Stimulated activated CD4-positive, alpha-beta T cell treated with anti-CD3 and anti-CD28 coated beads, TNF-alpha, amount 100 ng/mL, for 48 hours (primary cell): ENCODE measurements around the gene KBTBD2.
"Not testable (repeated sequence)": the region's sequence is repeated elsewhere in the genome, so short reads cannot be mapped to it uniquely, and the experiment has no call there.

Experiments
- DNase-seq, 3 donors: peaks; one replicate each; pipeline ENCODE4 v3.0.0-alpha.2; 2020; ENCODE audit warnings: low read depth in 3 of 3

Gene KBTBD2

DNA sequence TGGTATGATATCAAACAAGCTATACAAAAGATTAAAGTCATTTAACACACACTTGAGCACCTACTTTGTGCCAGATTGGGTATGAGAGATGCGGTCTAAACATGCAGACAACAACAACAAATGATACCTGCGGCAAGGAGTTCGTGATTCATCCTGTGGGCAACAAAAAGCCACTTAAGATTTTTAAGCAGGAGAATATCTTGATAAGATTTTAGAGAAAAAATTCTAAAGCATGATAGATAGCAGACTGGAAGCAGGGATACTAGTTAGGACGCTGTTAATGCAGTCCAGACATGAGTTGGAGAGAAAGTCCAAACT is 1.6 kb upstream of the KBTBD2 start:
- DNase-seq = no peak

DNA sequence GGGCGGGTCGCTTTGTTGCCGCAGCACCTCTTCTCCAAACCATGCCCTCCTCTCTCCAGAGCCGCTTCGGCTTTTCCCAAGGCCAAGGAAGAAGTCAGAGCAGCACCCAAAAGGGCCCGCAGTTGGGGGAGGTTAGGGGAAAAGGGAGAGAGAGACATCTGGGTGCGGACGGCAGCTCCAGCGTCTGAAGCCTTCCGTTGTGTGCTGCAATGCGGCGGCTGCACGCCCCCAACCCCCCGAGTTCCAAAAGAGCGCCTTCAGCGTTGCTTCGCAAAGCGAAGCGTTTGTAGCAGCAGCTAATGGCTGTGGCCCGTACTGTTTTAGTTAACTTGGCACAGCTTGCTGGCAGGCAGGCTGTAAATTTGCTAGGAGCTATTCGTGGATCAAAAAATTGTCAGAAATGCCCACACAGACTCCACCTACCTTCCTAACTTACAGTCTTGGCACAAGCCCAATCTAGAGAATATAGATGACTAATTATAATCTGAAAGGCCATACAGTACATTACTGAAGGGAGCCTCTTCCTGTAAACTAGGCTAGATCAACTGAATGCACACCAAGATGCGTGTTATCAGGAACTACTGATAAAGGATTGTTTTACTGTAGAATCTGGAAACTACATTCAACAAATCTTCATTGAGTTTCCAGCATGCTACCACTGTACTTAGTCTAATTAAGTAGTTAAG is 1.1 kb upstream of the KBTBD2 start:
- DNase-seq = peak; percentile 9 to 26 (median 13)

DNA sequence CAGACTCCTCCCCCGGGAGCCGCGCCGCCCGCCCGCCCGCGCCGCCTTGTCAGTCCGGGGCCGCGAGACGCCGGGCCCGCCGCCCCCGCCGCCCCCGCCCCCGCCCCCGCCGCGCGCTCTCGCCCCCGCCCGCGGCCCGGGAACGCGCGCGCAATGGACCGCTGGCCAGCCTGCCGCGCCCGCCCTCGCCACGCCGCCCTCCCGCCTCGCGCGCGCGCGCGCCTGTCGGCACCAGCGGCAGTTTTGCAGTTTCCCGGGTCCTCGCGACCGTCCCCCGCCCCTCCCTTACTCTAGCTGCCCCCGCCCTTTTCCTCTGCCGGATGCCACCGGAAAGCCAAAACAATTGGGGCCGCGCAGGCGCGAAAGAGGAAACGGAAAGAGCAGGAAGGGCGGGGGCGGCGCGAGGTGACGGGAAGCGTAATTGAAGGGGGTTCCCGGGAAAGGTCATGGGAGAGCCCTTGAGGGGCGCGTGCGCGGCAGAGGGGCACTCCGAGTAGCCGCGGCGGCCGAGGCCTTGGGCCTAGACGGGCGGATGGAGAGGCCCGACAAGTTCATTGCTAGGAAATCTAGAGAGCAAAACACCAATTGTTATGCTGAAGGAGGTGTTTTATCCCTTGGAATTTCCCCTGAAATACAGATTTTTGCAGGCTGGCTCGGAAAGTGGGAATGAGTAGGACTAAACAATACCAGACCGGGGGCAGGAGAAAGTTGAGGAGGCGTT is 400 bp upstream of the KBTBD2 start:
- DNase-seq = peak; percentile 96 to 98 (median 97)

DNA sequence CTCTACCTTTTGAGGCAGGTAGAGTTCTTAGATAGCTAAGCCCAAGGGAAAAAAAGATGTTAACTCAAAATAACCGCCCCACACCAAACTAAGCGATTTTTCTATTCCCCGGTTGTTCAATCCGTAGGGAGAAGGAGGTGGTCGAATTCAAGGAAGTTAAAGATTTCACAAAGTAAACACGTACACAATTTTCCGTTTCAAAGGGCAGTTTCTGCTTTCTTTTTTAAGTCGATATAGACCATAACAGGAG is 842 bp downstream of the KBTBD2 start:
- DNase-seq = no peak

DNA sequence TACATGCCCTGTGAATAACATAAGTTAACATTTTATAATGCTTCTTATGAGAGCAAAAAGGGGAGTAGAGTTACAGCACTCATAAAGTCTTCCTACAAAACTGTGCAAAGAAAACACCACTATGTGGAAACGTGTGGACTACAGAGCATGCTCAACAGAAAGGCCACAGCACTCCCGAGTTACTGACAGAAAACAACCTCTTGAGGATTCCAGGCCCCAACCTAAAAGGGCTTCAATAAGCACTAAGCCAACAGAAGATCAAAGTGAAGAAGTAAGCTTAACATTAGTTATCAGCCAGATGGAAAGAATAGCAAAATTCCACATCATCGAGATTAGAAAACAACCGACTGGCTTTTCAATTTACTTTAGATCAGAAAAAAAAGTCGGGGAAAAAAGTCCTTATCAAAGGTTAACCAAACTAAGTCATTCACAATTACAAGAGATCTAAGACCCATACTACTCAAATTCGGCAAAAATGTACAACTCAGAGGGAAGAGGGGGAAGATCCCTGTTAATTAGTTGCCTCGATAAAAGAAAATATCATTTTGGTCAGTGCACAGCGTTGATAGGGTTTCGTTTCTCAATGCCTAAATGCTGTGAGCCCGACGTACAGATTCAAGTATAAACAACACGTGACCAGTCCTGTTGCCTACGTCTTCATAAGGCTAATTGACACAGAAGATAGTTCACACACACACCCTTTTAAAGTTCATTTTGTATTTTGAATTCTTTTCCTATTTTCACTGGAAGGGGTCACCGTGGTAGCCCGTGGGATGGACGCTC is 1.4 kb downstream of the KBTBD2 start:
- no peak for DNase-seq

DNA sequence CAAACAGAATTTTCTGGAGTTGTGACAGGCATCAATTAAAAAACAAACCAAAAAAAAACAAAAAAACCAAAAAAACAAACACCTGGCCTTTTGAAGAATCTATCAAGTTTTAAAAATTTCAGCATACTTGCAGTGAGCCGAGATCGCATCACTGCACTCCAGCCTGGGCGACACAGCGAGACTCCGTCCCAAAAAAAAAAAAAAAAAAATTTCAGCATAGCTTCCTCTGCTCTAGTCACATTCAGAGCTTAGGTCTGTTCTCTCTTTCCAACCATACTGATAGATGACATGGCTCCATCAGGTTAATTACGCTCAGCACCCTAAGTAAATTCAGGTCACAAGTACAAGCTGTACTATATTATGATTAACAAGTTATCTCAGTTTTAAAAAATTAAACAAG is 3.1 kb downstream of the KBTBD2 start:
- DNase-seq = no peak

DNA sequence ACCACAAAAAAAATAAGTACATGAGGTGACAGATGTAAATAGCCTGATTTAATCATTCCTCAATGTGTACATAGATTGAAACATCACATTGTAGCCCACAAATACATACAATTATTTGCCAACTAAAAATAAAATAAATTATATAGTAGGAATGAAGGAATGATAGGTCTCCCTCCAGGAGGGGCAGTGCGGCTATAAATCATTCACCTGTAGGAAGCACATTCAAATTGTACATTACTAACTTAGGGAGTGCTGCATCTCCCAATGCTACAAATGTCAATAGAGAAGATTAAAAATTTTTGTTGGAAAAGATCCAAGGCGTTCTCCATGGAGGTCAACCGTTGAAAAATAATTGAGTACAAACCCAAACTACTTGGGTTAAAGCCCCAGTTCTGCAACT is 4.2 kb downstream of the KBTBD2 start:
- no peak for DNase-seq

DNA sequence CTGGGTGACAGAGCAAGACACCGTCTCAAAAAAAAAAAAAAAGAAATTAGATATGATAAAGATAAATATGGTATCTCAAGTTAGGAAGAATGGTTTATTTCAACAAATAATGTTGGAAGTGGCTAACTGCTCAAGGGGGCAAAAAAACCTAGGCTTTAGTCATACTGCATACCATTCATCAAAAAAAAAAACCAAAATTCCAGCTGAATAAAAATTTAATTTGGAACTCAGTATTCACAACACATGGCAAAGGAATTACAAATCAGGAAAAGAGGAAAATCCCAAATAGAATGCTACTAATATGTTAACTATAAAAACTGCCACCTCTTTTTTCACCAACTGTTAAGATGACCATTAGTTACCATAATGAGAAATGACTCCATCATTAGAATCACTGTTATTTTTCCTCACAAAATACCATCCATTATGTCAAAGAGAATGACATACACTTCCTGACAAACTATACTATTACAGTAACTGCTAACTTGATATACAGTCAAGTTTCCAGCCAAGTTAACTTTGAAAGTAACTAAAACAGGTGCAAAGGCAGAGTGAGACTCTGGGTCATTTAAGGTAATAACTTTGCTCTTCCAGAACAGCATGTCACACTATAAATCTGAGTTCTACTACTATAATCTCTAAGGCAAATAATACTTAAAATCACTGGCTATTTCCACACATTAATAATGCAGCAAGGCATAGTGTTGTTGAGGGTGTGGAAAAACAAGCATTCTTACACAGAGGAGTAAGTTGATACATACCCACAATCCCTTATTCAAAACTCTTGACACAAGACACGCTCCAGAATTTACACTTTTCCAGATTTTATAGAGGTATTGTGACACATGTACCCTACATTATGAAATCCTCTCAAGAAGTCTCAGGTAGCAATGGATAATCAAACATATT is 10.2 kb downstream of the KBTBD2 start:
- no peak for DNase-seq

DNA sequence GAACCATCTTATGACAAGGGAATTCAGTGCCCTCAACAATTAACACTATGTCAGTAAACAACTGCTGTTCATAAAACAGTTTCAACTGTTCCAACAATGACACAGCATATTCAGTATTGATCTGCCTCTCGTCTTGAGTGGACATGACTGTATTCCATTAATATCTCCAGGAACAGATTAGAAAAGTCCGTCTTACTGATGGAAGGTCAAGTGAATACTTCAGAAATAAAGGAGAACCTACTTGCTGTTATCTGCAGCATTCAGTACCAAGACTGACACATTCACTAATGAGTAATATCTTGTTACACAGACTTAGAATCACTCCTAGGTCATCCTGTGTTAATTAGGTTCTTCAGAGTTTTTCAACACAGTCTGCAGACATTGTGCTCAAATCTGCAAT is 12.1 kb downstream of the KBTBD2 start:
- no peak for DNase-seq

DNA sequence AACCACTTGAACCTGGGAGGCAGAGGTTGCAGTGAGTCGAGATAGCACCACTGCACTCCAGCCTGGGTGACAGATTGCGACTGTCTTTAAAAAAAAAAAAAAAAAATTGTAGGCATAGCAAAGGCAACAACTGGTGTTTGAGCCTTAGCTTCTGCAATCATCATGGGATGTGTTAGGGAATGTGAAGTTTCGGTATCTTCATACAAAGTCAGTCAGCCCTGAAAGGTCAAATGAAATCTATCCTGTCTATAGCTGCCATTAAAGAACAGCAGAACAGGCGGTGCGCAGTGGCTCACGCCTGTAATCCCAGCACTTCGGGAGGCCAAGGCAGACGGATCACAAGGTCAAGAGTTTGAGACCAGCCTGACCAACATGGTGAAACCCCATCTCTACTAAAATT is 13.5 kb downstream of the KBTBD2 start:
- DNase-seq = not testable (repeated sequence)

DNA sequence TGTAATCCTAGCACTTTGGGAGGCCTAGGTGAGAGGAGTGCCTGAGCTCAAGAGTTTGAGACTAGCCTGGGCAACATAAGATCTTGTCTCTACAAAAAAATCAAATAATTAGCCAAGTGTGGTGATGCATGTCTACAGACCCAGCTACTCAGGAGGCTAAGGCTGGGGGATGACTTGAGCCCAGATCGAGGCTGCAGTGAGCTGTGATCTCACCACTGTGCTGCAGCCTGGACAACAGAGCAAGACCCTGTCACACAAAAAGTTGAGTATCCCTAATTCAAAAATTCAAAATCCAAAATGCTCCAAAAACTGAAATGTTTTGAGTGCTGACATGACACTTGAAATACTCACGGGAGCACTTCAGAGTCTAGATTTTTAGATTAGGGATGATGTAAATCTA is 19.1 kb downstream of the KBTBD2 start:
- DNase-seq = no peak

DNA sequence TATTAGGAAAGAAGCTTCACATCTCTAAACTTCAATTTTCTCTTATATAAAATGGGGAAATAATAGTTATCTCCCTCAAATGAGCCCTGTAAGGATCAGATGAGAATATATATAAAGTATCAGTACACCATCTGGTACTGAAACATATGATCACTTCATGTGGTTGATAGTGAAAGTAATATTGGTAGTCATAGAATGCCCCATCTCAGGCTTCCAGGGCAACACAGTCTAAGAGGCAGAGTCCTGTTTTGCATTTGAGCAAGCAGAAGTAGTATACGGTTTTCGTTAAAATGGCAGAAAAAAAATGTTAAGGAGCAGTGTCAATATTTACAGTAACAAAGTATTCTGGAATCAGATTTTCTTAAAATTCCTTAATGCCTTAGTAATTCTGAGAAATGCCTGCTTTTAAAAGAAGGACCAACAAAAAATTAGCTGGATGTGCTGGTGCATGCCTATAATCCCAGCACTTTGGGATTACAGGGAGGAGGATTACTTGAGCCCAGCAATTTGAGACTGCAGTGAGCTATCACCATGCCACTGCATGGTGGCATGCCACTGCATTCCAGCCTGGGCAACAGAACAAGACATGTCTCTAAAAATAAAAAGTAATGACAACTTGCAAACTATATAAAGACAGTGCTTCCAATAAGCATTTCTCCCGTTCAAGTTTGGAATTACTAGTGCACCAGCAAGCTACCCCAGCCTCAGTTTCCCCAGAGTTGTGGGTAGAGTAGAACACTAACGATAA is 19.8 kb downstream of the KBTBD2 start:
- no peak for DNase-seq

DNA sequence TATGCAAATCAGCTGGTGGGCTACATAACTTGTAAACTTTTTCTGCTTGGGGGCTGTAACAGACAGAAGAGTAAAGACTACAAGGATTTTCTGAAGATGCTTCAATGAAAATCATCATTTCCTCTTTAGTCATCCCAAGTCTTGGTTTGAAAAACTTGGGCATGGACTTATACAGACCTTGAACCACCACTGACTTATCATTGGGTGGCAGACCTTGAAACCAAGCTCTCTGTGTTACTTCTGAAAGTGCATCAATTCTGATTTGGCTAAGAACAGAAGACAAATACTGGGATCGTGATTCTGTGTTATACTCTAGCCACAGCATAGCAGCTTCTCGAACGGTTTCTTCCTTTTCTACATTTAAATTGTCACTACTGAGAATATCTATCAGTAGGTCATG is 21.3 kb downstream of the KBTBD2 start:
- DNase-seq = no peak

DNA sequence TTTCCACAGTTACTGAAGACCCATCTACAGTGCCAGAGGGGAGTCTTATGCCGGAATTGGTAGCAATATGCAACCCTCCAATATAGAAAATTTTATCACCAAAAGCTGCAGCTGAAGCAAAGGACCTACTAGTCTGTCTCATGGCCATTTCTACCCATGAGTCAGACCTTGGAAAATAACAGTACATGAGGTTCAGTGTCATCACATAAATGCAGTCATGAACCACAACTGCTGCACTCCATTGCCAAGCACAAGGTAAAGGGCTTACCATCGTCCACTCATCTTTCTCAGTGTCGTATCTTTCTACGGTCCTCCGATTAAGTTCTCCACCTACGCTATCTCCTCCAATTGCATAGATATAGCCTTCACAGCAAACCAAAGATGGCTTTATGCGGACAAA is 21.8 kb downstream of the KBTBD2 start:
- no peak for DNase-seq

DNA sequence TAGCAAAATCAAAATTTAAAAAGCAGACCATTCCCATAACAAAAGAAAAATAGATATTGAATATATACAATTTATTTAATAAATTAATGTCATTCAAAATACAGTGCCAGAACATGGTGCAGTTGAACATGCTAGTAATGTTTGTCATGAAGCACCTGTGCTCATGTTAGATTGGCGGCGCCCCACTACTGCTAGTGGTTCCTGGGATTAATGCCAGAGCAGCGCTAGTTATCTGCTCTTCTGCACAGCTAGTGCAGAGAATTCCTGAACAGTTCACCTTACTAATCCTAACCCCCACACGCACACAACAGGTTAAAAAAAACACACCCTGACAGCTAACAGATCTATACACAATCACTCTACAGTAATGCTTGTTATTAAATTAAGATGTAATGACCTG is 23.4 kb downstream of the KBTBD2 start:
- DNase-seq = no peak

DNA sequence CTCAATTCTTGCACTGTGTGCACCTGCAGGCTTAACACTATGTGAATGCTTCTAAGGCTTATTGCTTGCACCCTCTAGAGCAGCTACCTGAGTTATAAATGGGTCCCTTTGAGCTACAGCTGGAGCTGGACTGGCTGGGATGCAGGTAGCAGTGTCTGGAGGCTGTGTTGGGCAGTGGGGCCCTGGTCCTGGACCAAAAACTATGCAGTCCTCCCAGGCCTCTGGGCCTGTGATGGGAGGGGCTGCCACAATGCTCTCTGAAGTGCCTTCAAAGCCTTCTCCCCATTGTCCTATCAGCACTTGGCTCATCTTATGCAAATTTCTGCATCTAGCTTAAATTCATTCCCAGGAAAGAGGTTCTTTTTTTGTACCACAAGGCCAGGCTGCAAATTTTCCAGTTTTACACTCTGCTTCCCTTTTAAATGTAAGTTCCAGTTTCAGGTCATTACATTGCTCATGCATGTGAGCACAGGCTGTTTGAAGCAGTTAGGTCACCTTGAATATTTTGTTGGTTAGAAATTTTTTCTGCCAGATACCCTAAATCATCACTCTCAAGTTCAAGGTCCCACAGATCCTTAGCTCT is 26.0 kb downstream of the KBTBD2 start:
- no peak for DNase-seq

DNA sequence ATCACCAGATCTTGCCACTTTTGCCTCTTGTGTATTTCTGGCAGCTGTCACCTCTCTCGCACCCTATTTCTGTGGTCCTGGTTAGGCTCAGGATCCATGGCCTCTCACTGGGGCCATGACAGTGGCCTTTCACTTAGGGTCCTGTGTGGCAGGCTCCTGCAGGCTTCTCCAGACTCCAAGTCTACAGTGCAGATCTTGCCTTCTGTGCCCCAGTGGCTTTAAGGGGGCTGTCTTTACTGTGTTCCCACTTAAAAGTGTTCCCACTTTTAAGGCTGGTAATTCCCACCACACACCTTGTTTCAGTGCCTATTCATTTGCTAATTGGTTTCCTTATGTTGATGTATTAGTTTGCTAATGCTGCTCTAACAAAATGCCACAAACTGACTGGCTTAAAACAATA is 27.7 kb downstream of the KBTBD2 start:
- not testable (repeated sequence) for DNase-seq

DNA sequence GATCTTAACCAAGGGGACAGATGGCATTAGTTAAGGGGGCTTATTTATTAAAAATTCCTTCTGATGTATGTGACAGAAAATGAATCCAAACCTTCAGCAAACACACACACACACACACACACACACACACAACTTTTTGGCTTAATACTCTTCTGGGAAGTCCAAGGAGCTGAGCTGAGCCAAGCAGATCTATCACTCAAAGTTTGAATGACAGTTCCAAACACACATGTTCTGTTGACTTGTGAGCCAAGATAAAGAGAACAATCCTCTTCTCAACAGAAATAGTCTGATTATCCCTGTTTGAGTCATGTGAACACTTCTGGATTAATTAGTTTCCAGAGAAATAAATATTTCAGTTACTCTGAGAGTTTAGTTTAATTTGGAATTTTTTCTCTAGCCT is 31.5 kb downstream of the KBTBD2 start:
- no peak for DNase-seq

DNA sequence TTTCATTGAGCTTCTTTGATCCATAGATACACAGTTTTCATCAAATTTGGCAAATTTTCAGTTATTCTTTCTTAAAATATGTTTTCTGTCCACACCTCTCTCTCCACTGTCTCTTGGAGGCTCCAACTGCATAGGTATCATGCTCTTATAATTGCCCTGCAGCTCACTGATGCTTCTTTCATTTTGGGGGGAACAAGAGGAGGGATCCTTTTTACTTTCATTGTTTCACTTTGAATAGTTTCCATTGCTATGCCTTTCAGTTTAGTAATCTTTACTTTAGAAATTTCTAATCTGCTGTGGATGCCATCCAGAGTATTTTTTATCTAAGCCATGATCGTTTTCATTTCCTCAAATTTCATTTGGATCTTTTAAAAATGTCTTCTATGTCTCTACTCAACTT is 32.9 kb downstream of the KBTBD2 start:
- no peak for DNase-seq

DNA sequence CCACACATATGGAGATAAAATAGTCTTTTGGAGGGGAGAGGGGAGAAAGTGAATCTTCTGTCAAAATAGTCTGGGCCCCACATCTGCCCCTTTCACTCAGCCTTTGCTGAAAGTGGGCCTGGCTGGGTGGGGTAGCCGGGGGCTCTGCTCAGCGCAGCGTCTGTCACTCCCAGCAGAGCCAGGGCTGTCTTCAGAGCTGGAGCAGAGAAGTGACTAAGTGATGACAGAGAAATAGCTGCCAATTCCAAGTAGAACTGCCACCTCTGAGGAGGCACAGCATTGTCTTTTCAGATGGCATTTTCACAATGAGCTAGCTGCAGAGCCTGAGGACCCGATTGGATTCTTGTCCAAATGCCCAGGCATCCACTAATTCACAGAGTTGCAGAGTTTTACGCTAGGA is 34.5 kb downstream of the KBTBD2 start:
- not testable (repeated sequence) for DNase-seq
